ENCODE data around the gene ATXN1.

DNA sequence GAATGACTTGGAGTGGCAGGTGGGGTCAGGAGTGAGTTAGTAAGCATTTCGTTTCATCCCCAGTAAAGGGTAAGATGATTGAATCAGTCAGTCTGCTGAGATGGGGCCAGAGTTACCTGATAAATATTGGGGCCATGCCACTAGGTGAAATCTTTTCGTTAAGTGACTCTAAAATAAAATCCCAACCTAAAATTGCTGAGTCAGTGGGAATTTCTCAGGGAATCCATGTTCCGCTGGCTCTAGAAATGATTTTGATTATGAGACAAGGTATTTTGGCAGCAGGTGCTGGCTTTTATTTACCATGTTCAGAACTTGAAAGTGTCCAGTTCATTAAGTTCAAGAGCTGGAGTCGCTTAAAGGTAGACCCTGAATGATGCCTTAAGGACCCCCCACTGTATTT is 397.5 kb downstream of the ATXN1 start:
- TF ChIP-seq EZH2 (IDR thresholded peaks at IDR 0.05; ENCODE audit: borderline replicate concordance, low read depth, low read length, poor library complexity, severe bottlenecking): no peak
- TF ChIP-seq, protein P1, sequence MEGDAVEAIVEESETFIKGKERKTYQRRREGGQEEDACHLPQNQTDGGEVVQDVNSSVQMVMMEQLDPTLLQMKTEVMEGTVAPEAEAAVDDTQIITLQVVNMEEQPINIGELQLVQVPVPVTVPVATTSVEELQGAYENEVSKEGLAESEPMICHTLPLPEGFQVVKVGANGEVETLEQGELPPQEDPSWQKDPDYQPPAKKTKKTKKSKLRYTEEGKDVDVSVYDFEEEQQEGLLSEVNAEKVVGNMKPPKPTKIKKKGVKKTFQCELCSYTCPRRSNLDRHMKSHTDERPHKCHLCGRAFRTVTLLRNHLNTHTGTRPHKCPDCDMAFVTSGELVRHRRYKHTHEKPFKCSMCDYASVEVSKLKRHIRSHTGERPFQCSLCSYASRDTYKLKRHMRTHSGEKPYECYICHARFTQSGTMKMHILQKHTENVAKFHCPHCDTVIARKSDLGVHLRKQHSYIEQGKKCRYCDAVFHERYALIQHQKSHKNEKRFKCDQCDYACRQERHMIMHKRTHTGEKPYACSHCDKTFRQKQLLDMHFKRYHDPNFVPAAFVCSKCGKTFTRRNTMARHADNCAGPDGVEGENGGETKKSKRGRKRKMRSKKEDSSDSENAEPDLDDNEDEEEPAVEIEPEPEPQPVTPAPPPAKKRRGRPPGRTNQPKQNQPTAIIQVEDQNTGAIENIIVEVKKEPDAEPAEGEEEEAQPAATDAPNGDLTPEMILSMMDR (conservative IDR thresholded peaks at IDR 0.05; ENCODE audit: low read depth, low read length): no peak
